Endothelial cell of umbilical vein (primary cell): ENCODE measurements around the gene FAM83E. TPM values are rescaled to one million over a fixed set of nuclear protein-coding genes. Genes with fewer than 3 reads are reported as not detected.

Experiments used
- BruUV-seq: library from RNA; stranded (reverse); fragments of 400-500 nt; replicated peaks from 2 replicates; lab custom pipeline; 2021; lab: Mats Ljungman, UMichigan
- CTCF ChIA-PET: fragments of 300-600, 350-600 bp; sonication (Branson Sonifier 250); formaldehyde crosslinking; loops from one replicate; lab custom pipeline; 2021; ENCODE audit warnings: antibody characterized with exemption, inconsistent platforms; lab: Charles Lee
- POLR2A ChIA-PET: fragments of 300-600, 350-600 bp; sonication (Branson Sonifier 250); formaldehyde crosslinking; loops from one replicate; lab custom pipeline; 2021; ENCODE audit warnings: antibody characterized with exemption, inconsistent platforms; lab: Charles Lee
- DNase-seq: peaks from one replicate; pipeline ENCODE4 v3.0.0-alpha.2; 2011; ENCODE audit warnings: low read depth, low spot score
- FAIRE-seq: peaks from 2 replicates; lab custom pipeline; 2011; peaks lifted over from hg19 to GRCh38; lab: Jason Lieb, UNC
- H2AFZ ChIP-seq: 2 replicates; pipeline ENCODE4 v1.6.0; 2012; ENCODE audit warnings: low read depth, low read length, control low read depth, inconsistent platforms
- H3K27ac ChIP-seq: 2 replicates; pipeline ENCODE4 v1.5.1; 2011; ENCODE audit warnings: low read depth, mild to moderate bottlenecking, control low read depth, low read length, moderate library complexity; ENCODE audit not compliant: insufficient read depth
- H3K27me3 ChIP-seq, 2 experiments: 2 replicates each; pipeline versions ENCODE4 v1.6.0 to v1.6.1; 2011; ENCODE audit warnings: low read length in 2 of 2, mixed read lengths in 1 of 2; ENCODE audit not compliant: control insufficient read depth in 2 of 2, insufficient read depth in 2 of 2
- H3K36me3 ChIP-seq, 2 experiments: 2 replicates in 1 of 2; 3 replicates in 1 of 2; pipeline ENCODE4 v1.5.1; 2011; ENCODE audit warnings: low read length in 2 of 2, mild to moderate bottlenecking in 1 of 2, moderate library complexity in 1 of 2; ENCODE audit not compliant: control insufficient read depth in 2 of 2, insufficient read depth in 2 of 2; ENCODE audit errors: extremely low read depth in 1 of 2
- H3K4me1 ChIP-seq: 3 replicates; pipeline ENCODE4 v1.5.1; 2011; ENCODE audit warnings: mild to moderate bottlenecking, low read length; ENCODE audit not compliant: control insufficient read depth, insufficient read depth; ENCODE audit errors: extremely low read depth
- H3K4me2 ChIP-seq: 2 replicates; pipeline ENCODE4 v1.6.1; 2011; ENCODE audit warnings: low read length, control low read depth, mixed read lengths; ENCODE audit not compliant: insufficient read depth
- H3K4me3 ChIP-seq, 3 experiments: fragments of 200-600 bp in 1 of 3; sonication (generic), shearing (Covaris generic) in 1 of 3; replicated peaks in 1 of 3; 2 replicates each; pipeline ENCODE4 v1.5.1; 2011 to 2016; ENCODE audit warnings: control low read depth in 3 of 3, low read length in 3 of 3, mild to moderate bottlenecking in 2 of 3, inconsistent platforms in 1 of 3, low read depth in 1 of 3, moderate library complexity in 1 of 3; ENCODE audit not compliant: insufficient read depth in 1 of 3
- H3K79me2 ChIP-seq: 2 replicates; pipeline ENCODE4 v1.6.0; 2012; ENCODE audit warnings: low read length, inconsistent platforms; ENCODE audit not compliant: control insufficient read depth, insufficient read depth
- H3K9ac ChIP-seq: replicated peaks from 2 replicates; pipeline ENCODE3; 2011; ENCODE audit warnings: low read length, control low read depth; ENCODE audit not compliant: insufficient read depth; ENCODE audit errors: extremely low read depth
- H3K9me1 ChIP-seq: replicated peaks from 3 replicates; pipeline ENCODE4 v1.6.0; 2011; ENCODE audit warnings: mild to moderate bottlenecking, low read length; ENCODE audit not compliant: control insufficient read depth, insufficient read depth; ENCODE audit errors: extremely low read depth
- H3K9me3 ChIP-seq: replicated peaks from 2 replicates; pipeline ENCODE4 v1.5.1; 2012; ENCODE audit warnings: low read length, inconsistent platforms; ENCODE audit not compliant: control insufficient read depth, insufficient read depth
- H4K20me1 ChIP-seq: replicated peaks from 2 replicates; pipeline ENCODE3; 2011; ENCODE audit warnings: mild to moderate bottlenecking, low read length; ENCODE audit not compliant: control insufficient read depth, insufficient read depth; ENCODE audit errors: extremely low read depth
- CTCF ChIP-seq, 2 donors: IDR thresholded peaks; 1 replicate in 1 of 2; 2 replicates in 1 of 2; pipeline ENCODE4 v1.5.1; 2011; ENCODE audit warnings: low read length in 2 of 2, mild to moderate bottlenecking in 2 of 2, moderate library complexity in 2 of 2, control low read depth in 1 of 2, inconsistent platforms in 1 of 2, low read depth in 1 of 2; ENCODE audit not compliant: insufficient read depth in 1 of 2; ENCODE audit errors: extremely low read depth in 1 of 2
- EZH2 ChIP-seq: IDR thresholded peaks from 2 replicates; pipeline ENCODE4 v1.6.1; 2012; ENCODE audit warnings: borderline replicate concordance, low read depth, mild to moderate bottlenecking, moderate library complexity, low read length, inconsistent platforms; ENCODE audit not compliant: severe bottlenecking
- FOS ChIP-seq: IDR thresholded peaks from 2 replicates; pipeline ENCODE4 v1.6.1; 2011; ENCODE audit warnings: mild to moderate bottlenecking, low read length, moderate library complexity, borderline replicate concordance; ENCODE audit not compliant: insufficient read depth
- GATA2 ChIP-seq: IDR thresholded peaks from 2 replicates; pipeline ENCODE4 v1.7.0; 2011; ENCODE audit warnings: low read depth, mild to moderate bottlenecking, moderate library complexity, mixed read lengths, low read length; ENCODE audit not compliant: insufficient read length, insufficient read depth
- JUN ChIP-seq: IDR thresholded peaks from 2 replicates; pipeline ENCODE4 v1.6.1; 2011; ENCODE audit warnings: borderline replicate concordance, low read depth; ENCODE audit not compliant: insufficient read length, insufficient read depth
- MYC ChIP-seq: IDR thresholded peaks from one replicate; pipeline ENCODE4 v1.6.1; 2011; ENCODE audit warnings: mild to moderate bottlenecking, low read depth, low read length
- POLR2A ChIP-seq: IDR thresholded peaks from 2 replicates; pipeline ENCODE4 v1.6.1; 2012; ENCODE audit warnings: low read depth, mild to moderate bottlenecking, control low read depth, low read length
- POLR2AphosphoS5 ChIP-seq: IDR thresholded peaks from 2 replicates; pipeline ENCODE4 v1.6.1; 2012; ENCODE audit warnings: low read depth, mild to moderate bottlenecking, control low read depth, low read length, moderate library complexity; ENCODE audit not compliant: insufficient read depth
- dilution Hi-C: fragments of 300-500 bp; cut with MboI; formaldehyde crosslinking; loops from one replicate; pipeline ENCODE4 v1.15.0; 2019; ENCODE audit warnings: low sequenced_read_pairs; ENCODE audit not compliant: extremely low pct_ligation_motif_present
- intact Hi-C: fragments of 100-400 bp; cut with micrococcal nuclease; formaldehyde crosslinking; loops from one replicate; pipeline ENCODE4 v1.10.0; 2022
- polyA plus RNA-seq, 4 experiments: library from polyadenylated mRNA; depleted of rRNA in 3 of 4; stranded (reverse) in 3 of 4; unstranded in 1 of 4; fragments of >200 nt; gene quantifications; 2 replicates each; pipeline versions ENCODE4 v1.2.1 to v1.2.3, GENCODE V29; 2011 to 2012; ENCODE audit warnings: missing spikeins in 1 of 4
- total RNA-seq: library from RNA; stranded (reverse); gene quantifications from 2 replicates; pipeline ENCODE4 v1.2.3, GENCODE V29; 2021
- TF ChIP-seq, protein P1 (sequence below): IDR thresholded peaks from 2 replicates; pipeline ENCODE4 v1.6.1; 2011; ENCODE audit not compliant: insufficient read depth, insufficient read length

Gene FAM83E
- total and polyA plus RNA-seq, 2 donors (not counting 3 experiments of a cell fraction or from before 2014, with no cell fraction given) = 0.04 to 1.7 TPM

- intact Hi-C loops (no loop called here), dilution Hi-C loops (no loop called here)
- Histone ChIP-seq H3K9me3 (no peaks in the 10 kb centered on the region), H3K4me3 (no peak overlapping the region), H3K9ac (no peak overlapping the region), H3K27me3 (no peaks in the 10 kb centered on the region), H3K4me1 (peaks cover 5% of the 10 kb centered on the region), H3K9me1 (no peaks in the 10 kb centered on the region), H3K36me3 (no peaks in the 10 kb centered on the region), H3K79me2 (no peaks in the 10 kb centered on the region), H4K20me1 (no peaks in the 10 kb centered on the region), H3K27ac (no peak overlapping the region), H3K4me2 (no peak overlapping the region), H2AFZ (no peak overlapping the region)
- ChIA-PET POLR2A (no interaction called here), CTCF (interaction anchor here (0.8 kb wide), 1 partner anchor 192 kb away, joined by 3 read pairs; no protein-coding TSS in a partner anchor)
- DNase-seq = no peak
- TF ChIP-seq JUN (no peak), GATA2 (no peak), POLR2AphosphoS5 (no peak), MYC (no peak), EZH2 (no peak), CTCF (IDR thresholded peaks at IDR 0.05; ENCODE audit: extremely low read depth in 1 of 2, insufficient read depth in 1 of 2, low read depth in 1 of 2, low read length in 2 of 2) (no peak), FOS (no peak), POLR2A (no peak)
- TF ChIP-seq, protein P1, sequence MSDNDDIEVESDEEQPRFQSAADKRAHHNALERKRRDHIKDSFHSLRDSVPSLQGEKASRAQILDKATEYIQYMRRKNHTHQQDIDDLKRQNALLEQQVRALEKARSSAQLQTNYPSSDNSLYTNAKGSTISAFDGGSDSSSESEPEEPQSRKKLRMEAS = no peak
- BruUV-seq = no TSS peak
- FAIRE-seq = no peak
Measured at GRCh38 chr19:48650974-48651682, 36.3 kb upstream of the FAM83E start.
